Body of pancreas (tissue), 4 donors: ENCODE measurements around the gene EPG5.

Experiments
- CTCF ChIP-seq, 7 experiments: fragments of 450-650 bp in 4 of 7; fragments of 200-600 bp in 3 of 7; sonication (generic) in 3 of 7; IDR thresholded peaks; one replicate each; pipeline ENCODE4 v1.5.1; 2016 to 2019; ENCODE audit warnings: antibody characterized with exemption in 7 of 7
- POLR2A ChIP-seq, 3 donors: fragments of 450-650 bp; IDR thresholded peaks; one replicate each; pipeline ENCODE4 v1.6.1; 2016; ENCODE audit warnings: antibody characterized with exemption in 3 of 3, mild to moderate bottlenecking in 2 of 3

GRCh38 chr18:45900623-45901022, 66.5 kb downstream of the EPG5 start:
- TF ChIP-seq CTCF (IDR thresholded peaks at IDR 0.05) (no peak), POLR2A (IDR thresholded peaks at IDR 0.05) (no peak)
